ENCODE measurements around the gene ELAC2.
"Not testable (repeated sequence)": the region's sequence is repeated elsewhere in the genome, so short reads cannot be mapped to it uniquely, and the experiment has no call there.

Gene ELAC2

GRCh38 chr17:12985431-12986293 is 32.2 kb downstream of the ELAC2 start:
- DNase-seq, result no peak

- no peak for DNase-seq
Measured at GRCh38 chr17:12983991-12984884, 33.6 kb downstream of the ELAC2 start.

DNA sequence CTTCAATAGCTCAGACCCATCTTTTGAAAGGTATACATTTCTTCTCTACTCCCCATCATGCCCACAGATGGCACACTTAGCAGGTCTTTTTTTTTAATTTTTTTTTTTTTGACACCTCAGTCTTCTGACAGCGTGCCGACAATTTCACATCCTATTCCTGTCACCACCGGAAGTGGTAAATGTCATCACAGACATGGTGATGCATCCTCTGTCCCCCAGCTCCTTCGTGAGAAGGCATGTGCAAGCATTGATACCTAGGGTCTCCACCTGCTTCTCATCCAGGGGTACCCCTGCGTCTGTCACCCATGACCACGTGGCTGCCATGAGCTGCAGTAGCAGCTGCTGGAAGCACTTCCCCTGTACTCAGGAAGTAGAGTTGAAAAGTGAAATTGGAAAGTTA is 35.6 kb downstream of the ELAC2 start:
- no peak for DNase-seq

DNA sequence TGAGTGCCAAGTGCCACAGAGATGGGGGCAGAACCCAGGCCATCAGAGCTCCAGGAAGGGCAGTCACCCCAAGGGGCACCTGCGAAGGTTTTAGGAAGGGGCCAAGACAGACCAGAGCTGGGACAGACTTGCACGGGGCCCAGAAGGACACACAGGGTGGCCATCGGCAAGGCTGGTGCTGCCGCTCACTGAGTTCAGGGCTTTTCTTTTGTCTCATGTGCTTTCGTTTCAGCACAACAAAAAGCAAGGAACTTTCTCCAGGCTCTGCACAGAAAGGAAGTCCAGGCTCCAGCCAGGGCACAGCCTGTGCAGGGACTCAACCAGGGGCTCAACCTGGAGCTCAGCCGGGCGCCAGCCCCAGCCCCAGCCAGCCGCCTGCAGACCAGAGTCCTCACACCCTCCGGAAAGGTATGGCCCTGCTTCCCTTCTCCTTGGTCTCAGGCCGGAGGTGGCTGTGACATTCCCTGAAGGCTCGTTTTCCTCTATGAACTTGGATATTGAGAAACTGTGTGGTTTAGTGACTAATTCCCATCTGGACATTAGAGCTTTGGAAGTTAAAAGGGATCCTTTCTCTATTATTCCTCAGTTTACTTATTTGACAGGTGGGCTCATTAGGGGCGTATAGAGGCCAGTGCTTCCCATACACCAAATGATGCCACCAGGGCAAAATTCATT is 37.9 kb downstream of the ELAC2 start:
- no peak for DNase-seq

DNA sequence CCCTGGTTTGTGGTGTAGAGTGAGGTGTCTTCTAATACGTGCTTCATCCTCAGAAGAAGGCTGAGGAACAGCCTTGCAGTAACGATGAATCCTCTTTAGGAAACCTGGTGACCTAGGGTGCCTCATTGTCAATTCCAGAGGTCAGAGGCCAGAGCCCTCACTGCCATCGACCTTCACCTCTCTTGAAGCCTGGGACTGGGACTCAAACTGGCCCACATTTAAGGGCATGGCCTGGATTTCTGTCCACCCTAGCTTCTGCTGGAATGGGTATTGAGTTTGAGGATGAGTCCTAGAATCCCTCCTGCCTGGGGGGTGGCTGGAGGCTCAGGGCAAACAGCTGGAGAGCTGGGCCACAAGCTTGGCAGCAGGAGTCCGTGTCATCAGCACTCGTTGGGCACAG is 38.6 kb downstream of the ELAC2 start:
- DNase-seq, result no peak

- DNase-seq, result not testable (repeated sequence)
Measured at GRCh38 chr17:12978787-12979186, 39.0 kb downstream of the ELAC2 start.

DNA sequence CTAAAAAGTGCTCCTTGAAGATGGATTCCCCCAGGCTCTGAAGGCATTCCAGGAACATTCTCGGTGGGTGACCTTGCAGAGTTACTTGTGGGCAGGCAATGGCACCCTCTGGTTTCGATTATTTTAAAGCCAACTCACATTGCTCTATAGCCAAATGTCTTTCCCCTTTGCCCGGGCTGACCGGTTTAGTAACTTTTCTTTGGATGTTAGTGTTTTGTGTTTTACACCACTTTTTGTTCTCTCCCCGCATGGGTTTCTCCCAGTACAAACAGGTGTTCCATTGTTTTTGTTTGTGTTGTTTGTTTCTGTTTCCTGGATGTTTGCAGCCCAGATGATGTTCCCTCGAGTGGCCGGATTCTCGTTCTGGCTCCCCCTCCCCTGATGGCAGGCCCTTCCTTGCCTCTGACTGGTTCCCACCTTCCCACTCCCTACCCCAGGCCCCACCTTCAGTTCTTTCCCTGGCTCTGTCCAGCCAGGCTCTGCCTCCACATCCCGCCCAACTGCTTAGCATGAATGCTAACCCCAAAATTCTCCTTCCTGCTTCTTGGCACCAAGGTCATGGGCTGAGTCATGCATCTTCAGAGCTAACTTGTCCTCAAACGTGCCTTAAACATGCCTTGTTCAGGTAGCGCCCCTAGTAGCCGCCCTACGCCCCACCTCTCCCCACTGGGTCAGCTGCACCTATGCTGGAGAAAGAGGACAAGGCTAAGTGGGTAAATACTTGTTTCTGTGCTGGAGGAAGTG is 40.6 kb downstream of the ELAC2 start:
- no peak for DNase-seq

DNA sequence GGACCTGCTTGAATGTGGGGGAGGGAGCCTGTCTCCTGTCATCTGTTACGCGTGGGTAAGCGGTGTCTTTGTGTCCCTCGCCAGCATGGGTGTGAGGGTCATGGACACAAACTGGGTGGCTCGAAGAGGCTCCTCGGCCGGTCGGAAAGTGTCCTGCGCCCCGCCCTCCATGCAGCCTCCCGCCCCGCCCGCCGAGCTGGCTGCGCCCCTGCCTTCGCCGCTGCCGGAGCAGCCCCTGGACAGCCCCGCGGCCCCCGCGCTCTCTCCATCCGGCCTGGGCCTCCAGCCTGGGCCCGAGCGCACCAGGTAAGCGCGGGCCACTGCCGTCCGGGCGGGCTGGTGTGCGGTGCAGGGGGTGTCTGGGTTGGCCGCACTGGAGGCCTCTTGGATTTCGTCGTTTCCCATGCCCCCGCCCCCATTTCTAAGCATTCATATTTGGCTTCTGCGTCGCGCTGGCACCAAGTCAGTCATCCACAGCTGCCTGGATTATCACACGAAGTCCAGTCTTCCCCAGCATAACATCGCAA is 43.8 kb downstream of the ELAC2 start:
- DNase-seq, result no peak

DNA sequence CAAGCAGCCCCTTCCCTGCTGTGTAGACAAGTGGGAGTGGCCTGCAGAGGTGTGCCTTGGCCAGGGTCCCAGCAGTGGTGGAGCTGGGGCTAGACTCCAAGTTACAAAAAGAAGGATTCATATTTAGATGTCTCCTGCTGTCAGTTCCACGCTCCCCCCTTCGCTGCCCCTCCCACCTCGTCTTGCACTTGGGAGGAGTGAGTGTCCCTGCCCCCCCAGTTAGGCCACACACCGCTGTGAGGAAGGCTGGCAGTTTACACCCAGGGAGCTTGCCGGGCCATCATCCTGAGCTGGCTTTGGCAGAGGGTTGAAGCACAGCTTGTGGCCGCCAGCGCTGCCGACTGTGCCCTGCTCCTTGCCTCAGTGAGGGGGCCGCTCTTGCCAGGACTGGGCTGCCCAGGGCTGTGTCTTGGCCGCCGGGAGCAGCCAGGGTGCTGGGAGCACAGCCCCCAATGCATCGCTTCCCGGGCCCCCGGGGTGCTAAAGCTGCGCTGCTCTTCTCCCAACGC is 44.3 kb downstream of the ELAC2 start:
- DNase-seq, result no peak

DNA sequence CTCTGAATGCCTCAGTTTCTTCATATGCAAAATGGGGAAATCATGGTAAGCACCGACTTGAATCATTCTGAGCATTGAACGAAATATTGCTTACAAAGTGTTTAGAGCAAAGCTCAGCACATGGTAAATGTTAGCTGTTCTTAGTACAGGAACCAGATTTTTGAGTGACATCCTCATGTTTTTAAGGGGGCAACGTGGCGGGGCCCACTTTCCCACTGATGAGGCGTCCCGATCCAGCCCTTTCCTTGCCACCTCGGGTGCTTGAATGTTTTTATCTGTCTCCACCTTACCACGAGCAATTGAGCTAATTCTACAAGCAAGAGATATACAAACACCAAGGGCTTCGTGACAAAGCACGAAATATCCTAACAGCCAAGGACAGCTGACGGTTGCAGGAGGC is 49.9 kb downstream of the ELAC2 start:
- no peak for DNase-seq

GRCh38 chr17:12966413-12966812 is 51.4 kb downstream of the ELAC2 start:
- DNase-seq, result no peak

- DNase-seq, result no peak
Measured at GRCh38 chr17:12965988-12966387, 51.8 kb downstream of the ELAC2 start.

- no peak for DNase-seq
Measured at GRCh38 chr17:12964840-12965239, 53.0 kb downstream of the ELAC2 start.

DNA sequence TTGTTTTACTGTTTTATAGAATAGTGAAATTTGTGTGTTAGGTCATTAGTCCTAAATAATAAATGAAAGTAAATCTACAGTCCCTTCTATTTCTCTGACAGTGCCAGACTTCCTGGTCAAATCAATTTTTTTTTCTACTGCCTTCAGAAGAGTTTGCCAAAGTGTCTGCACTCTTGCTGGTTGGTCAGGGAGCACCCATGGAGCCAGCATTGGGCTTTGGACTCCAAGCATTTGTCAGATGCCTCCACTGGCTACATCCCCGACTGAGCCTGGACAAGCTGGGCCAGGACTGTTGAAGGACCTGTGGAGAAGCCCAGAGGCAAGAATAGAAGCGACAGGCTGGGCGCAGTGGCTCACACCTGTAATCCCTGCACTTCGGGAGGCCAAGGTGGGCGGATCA is 53.7 kb downstream of the ELAC2 start:
- DNase-seq, result no peak

- no peak for DNase-seq
Measured at GRCh38 chr17:12963505-12963904, 54.3 kb downstream of the ELAC2 start.

- no peak for DNase-seq
Measured at GRCh38 chr17:12961655-12962054, 56.2 kb downstream of the ELAC2 start.

DNA sequence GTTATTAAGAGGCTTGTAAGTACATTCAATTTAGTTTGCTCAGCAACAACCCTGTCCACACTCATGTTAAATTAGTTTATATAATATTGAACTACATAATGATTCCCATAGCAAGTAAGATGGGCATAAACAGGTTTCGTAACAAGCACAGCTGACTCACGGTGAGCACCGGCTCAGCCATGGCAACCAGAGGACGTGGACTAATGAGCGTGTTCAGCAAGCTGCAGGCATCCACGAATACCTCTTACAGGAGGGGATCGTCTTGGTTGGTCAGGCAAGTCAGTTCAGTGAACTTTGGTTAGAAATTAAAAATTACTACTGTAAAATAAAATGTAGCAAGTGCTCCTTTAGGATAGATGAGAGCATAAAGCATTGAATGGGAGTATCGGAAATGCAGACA is 58.4 kb downstream of the ELAC2 start:
- DNase-seq, result no peak

DNA sequence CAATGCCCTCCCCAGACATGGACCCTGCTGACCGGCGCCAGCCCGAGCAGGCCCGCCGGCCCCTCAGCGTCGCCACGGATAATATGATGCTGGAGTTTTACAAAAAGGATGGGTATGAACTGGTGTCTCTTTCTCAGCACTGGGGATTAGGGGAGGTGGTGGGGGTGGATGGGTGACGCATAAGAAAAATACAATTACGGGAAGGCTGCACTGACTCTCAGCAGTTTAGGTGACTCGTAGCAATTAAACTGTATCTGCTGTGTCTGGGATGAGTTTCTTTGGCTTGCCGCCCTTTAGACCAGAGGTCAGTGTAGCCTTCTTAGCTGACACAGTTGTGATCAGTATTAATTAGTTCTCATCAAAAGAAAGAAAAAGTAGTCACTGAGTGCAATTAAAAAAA is 59.0 kb downstream of the ELAC2 start:
- DNase-seq, result no peak

- no peak for DNase-seq
Measured at GRCh38 chr17:12955521-12955920, 62.3 kb downstream of the ELAC2 start.

GRCh38 chr17:12953156-12953555 is 64.7 kb downstream of the ELAC2 start:
- DNase-seq, result no peak

DNA sequence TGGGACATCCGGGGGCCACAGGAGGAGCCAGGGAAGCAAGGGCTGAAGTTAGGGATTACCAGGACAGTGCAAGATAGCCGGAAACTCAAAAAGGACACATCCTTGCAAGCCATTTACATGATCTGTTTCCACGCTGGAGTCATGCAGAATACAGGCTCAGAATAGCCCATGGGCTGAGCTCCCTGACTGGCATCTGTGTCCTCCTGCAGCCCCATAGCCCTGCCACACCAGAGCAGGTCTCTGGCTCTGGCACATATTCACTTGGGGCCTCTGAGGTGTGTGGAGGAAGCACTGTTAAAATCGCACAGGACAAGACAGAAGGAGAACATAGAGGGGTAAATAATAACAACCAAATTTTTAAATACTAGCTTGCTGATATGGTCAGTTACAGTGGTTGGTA is 65.8 kb downstream of the ELAC2 start:
- no peak for DNase-seq

GRCh38 chr17:12947047-12947446 is 70.8 kb downstream of the ELAC2 start:
- DNase-seq, result no peak
